A673 (cell line): ENCODE results near the gene SUFU. TPM values are rescaled to one million over a fixed set of nuclear protein-coding genes. Genes with fewer than 3 reads are reported as not detected.

Source experiments
- BruUV-seq: library from RNA; stranded (reverse); fragments of 400-500 nt; replicated peaks from 2 replicates; lab custom pipeline; 2021; lab: Mats Ljungman, UMichigan
- CTCF ChIA-PET: fragments of 300-600 bp; sonication (Branson Sonifier 250); formaldehyde crosslinking; loops from one replicate; lab custom pipeline; 2022; ENCODE audit warnings: antibody characterized with exemption; lab: Charles Lee
- POLR2A ChIA-PET: fragments of 300-600 bp; sonication (Branson Sonifier 250); formaldehyde crosslinking; loops from one replicate; lab custom pipeline; 2022; ENCODE audit warnings: antibody characterized with exemption; ENCODE audit not compliant: low non-redundant PET; lab: Charles Lee
- DNase-seq: peaks from one replicate; pipeline ENCODE4 v3.0.0-alpha.2; 2015; ENCODE audit warnings: low spot score
- H3K27ac ChIP-seq: fragments of 200-600 bp; sonication (generic); 2 replicates; pipeline ENCODE4 v1.5.1; 2016; ENCODE audit warnings: mixed run types, low read depth, mild to moderate bottlenecking, mixed read lengths, antibody characterized with exemption, low read length; ENCODE audit not compliant: poor library complexity, severe bottlenecking
- H3K27me3 ChIP-seq: fragments of 200-600 bp; sonication (generic); replicated peaks from 2 replicates; pipeline ENCODE4 v1.6.1; 2017; ENCODE audit warnings: mixed run types, low read depth, mild to moderate bottlenecking, mixed read lengths, antibody characterized with exemption, low read length; ENCODE audit not compliant: insufficient read depth, poor library complexity
- H3K36me3 ChIP-seq: fragments of 200-600 bp; sonication (generic); 2 replicates; pipeline ENCODE4 v1.6.1; 2016; ENCODE audit warnings: mixed run types, mild to moderate bottlenecking, mixed read lengths, antibody characterized with exemption, low read length; ENCODE audit not compliant: insufficient read depth, poor library complexity, severe bottlenecking
- H3K4me1 ChIP-seq: fragments of 200-600 bp; sonication (generic); 2 replicates; pipeline ENCODE4 v1.6.1; 2017; ENCODE audit warnings: mixed run types, mild to moderate bottlenecking, mixed read lengths, antibody characterized with exemption, low read length; ENCODE audit not compliant: insufficient read depth, poor library complexity, severe bottlenecking
- H3K4me3 ChIP-seq: fragments of 200-600 bp; sonication (generic); 2 replicates; pipeline ENCODE4 v1.5.1; 2016; ENCODE audit warnings: low read depth, mixed run types, mild to moderate bottlenecking, mixed read lengths, low read length; ENCODE audit not compliant: poor library complexity, severe bottlenecking
- H3K9me3 ChIP-seq: fragments of 200-600 bp; sonication (generic); 2 replicates; pipeline ENCODE4 v1.6.1; 2016; ENCODE audit warnings: mixed run types, low read depth, mild to moderate bottlenecking, mixed read lengths, antibody characterized with exemption, low read length; ENCODE audit not compliant: poor library complexity, severe bottlenecking
- CTCF ChIP-seq: fragments of 300-800, 200-600 bp; sonication (generic); conservative IDR thresholded peaks from 2 replicates; pipeline ENCODE4 v1.5.1; 2017; ENCODE audit warnings: low read depth, mild to moderate bottlenecking, antibody characterized with exemption, low read length, moderate library complexity, mixed read lengths
- EZH2 ChIP-seq: fragments of 200-600 bp; sonication (generic); IDR thresholded peaks from 2 replicates; pipeline ENCODE4 v1.6.1; 2017; ENCODE audit warnings: borderline replicate concordance, low read depth, mild to moderate bottlenecking, mixed read lengths, antibody characterized with exemption, low read length; ENCODE audit not compliant: poor library complexity, severe bottlenecking
- intact Hi-C: fragments of 100-400 bp; cut with micrococcal nuclease; formaldehyde crosslinking; loops from one replicate; pipeline ENCODE4 v1.10.0; 2022; ENCODE audit not compliant: unreplicated experiment
- total RNA-seq: library from RNA; stranded (reverse); gene quantifications from 2 replicates; pipeline ENCODE4 v1.2.3, GENCODE V29; 2021

Gene SUFU
- total RNA-seq, 1 experiment from 2014 or later, result 20.5 TPM

GRCh38 chr10:102682416-102682815 is 178.6 kb downstream of the SUFU start:
- intact Hi-C loops, result no loop called here
- ChIA-PET CTCF (no interaction called here), POLR2A (no interaction called here)
- Histone ChIP-seq H3K4me3 (no peak overlapping the region), H3K27me3 (no peaks in the 10 kb centered on the region), H3K36me3 (peaks cover 8% of the 10 kb centered on the region), H3K27ac (no peak overlapping the region), H3K4me1 (no peaks in the 10 kb centered on the region), H3K9me3 (no peaks in the 10 kb centered on the region)
- TF ChIP-seq EZH2 (no peak), CTCF (no peak)
- BruUV-seq, result no TSS peak
- no peak for DNase-seq

GRCh38 chr10:102682981-102683380 is 179.2 kb downstream of the SUFU start:
- BruUV-seq, result no TSS peak
- intact Hi-C loops, result no loop called here
- Histone ChIP-seq H3K27me3 (no peaks in the 10 kb centered on the region), H3K9me3 (no peaks in the 10 kb centered on the region), H3K4me1 (no peaks in the 10 kb centered on the region), H3K27ac (no peak overlapping the region), H3K4me3 (no peak overlapping the region), H3K36me3 (peaks cover 8% of the 10 kb centered on the region)
- ChIA-PET CTCF (no interaction called here), POLR2A (no interaction called here)
- DNase-seq, result no peak
- TF ChIP-seq EZH2, result no peak
- no peak for TF ChIP-seq CTCF

Other genes starting within 250 kb of the SUFU start
- gene NFKB2, start 108.3 kb upstream of the SUFU start, total RNA-seq, result 29.8 and 33.2 TPM in 2 replicates
- gene PSD, start 85.2 kb upstream of the SUFU start, total RNA-seq, result 5.8 and 7.3 TPM in 2 replicates
- 8.9 and 11.6 TPM in 2 replicates for gene FBXL15, start 83.1 kb upstream of the SUFU start, total RNA-seq
- gene CUEDC2, start 71.4 kb upstream of the SUFU start, total RNA-seq, result 63.7 and 72.1 TPM in 2 replicates
- 0.42 TPM in 1 of 2 replicates, not detected in the other for gene C10orf95, start 52.4 kb upstream of the SUFU start, total RNA-seq
- gene ACTR1A, start 1.3 kb upstream of the SUFU start, total RNA-seq, result 128 and 130 TPM in 2 replicates
- 29.4 and 32.0 TPM in 2 replicates for gene TRIM8, start 140.5 kb downstream of the SUFU start, total RNA-seq
- 14.9 and 17.2 TPM in 2 replicates for gene ARL3, start 210.4 kb downstream of the SUFU start, total RNA-seq
- gene SFXN2, start 210.7 kb downstream of the SUFU start, total RNA-seq, result 19.5 and 24.6 TPM in 2 replicates
- gene WBP1L, start 240.0 kb downstream of the SUFU start, total RNA-seq, result 20.0 and 20.3 TPM in 2 replicates